ENCODE results near the gene DYNC2I2. TPM values are rescaled to one million over a fixed set of nuclear protein-coding genes. Genes with fewer than 3 reads are reported as not detected.

The DYNC2I2 gene
- 49.9 TPM for total RNA-seq

GRCh38 chr9:128656416-128657343, at the start of gene DYNC2I2:
Gene DYNC2I2, minus strand, starts transcription at chr9:128656847. Its CDS starts 121 bp downstream, at chr9:128656726.
- peak; percentile 76 to 96 for DNase-seq (ENCODE audit: low spot score in 2 of 2)
- H3K36me3 ChIP-seq, result no peaks in the 10 kb centered on the region
- no peak for TF ChIP-seq CTCF (IDR thresholded peaks at IDR 0.05)
- no peaks in the 10 kb centered on the region for H3K27me3 ChIP-seq
- no peaks in the 10 kb centered on the region for H3K9me3 ChIP-seq
- H3K4me3 ChIP-seq, result peak within 1 kb of the TSS; percentile 78 to 84
- H3K4me1 ChIP-seq, result peaks cover 0 to 4% of the 10 kb centered on the region in 2 donors
- peak within 1 kb of the TSS; percentile 91 to 96 for H3K27ac ChIP-seq
- intact Hi-C loops (cut with DNase I), result loop anchor here (1.0 to 2.0 kb wide), 3 partner anchors 21 to 104 kb away; partner anchors contain the start of gene SPTAN1

- no peak for TF ChIP-seq CTCF (IDR thresholded peaks at IDR 0.05)
- intact Hi-C loops (cut with DNase I), result no loop called here
- Histone ChIP-seq H3K27me3 (no peaks in the 10 kb centered on the region), H3K9me3 (no peaks in the 10 kb centered on the region), H3K4me1 (peaks cover 0 to 8% of the 10 kb centered on the region in 2 donors), H3K36me3 (no peaks in the 10 kb centered on the region), H3K4me3 (no peak overlapping the region), H3K27ac (no peak overlapping the region)
- no peak for DNase-seq (ENCODE audit: low spot score in 2 of 2)
These were observed 49.4 kb upstream of the DYNC2I2 start for GRCh38 chr9:128706045-128706444.

- H3K9me3 ChIP-seq, result no peaks in the 10 kb centered on the region
- no peak for DNase-seq (ENCODE audit: low spot score in 2 of 2)
- no peaks in the 10 kb centered on the region for H3K27me3 ChIP-seq
- no peaks in the 10 kb centered on the region for H3K36me3 ChIP-seq
- no peak for TF ChIP-seq CTCF (IDR thresholded peaks at IDR 0.05)
- no peak overlapping the region for H3K27ac ChIP-seq
- H3K4me1 ChIP-seq, result peaks cover 0 to 8% of the 10 kb centered on the region in 2 donors
- H3K4me3 ChIP-seq, result no peak overlapping the region
- intact Hi-C loops (cut with DNase I), result no loop called here
These were observed 48.7 kb upstream of the DYNC2I2 start for GRCh38 chr9:128705051-128705965.

- Histone ChIP-seq H3K27me3 (no peaks in the 10 kb centered on the region), H3K27ac (peak overlapping the region; percentile 23 to 73), H3K4me1 (peaks cover 0 to 8% of the 10 kb centered on the region in 2 donors), H3K9me3 (no peaks in the 10 kb centered on the region), H3K4me3 (no peak overlapping the region), H3K36me3 (no peaks in the 10 kb centered on the region)
- no peak for DNase-seq (ENCODE audit: low spot score in 2 of 2)
- TF ChIP-seq CTCF (IDR thresholded peaks at IDR 0.05), result no peak
- intact Hi-C loops (cut with DNase I), result no loop called here
These were observed 47.7 kb upstream of the DYNC2I2 start for GRCh38 chr9:128704356-128704670.

GRCh38 chr9:128703616-128704355, 47.1 kb upstream of the DYNC2I2 start:
- Histone ChIP-seq H3K27ac (peak overlapping the region; percentile 49 to 73), H3K4me3 (peak overlapping the region in 1 of 2 donors; percentile 94), H3K36me3 (no peaks in the 10 kb centered on the region), H3K9me3 (no peaks in the 10 kb centered on the region), H3K27me3 (no peaks in the 10 kb centered on the region), H3K4me1 (peaks cover 0 to 8% of the 10 kb centered on the region in 2 donors)
- TF ChIP-seq CTCF (IDR thresholded peaks at IDR 0.05), result no peak
- DNase-seq (ENCODE audit: low spot score in 2 of 2), result no peak
- intact Hi-C loops (cut with DNase I), result no loop called here
